ENCODE data around the gene TMEM181. TPM values are rescaled to one million over a fixed set of nuclear protein-coding genes. Genes with fewer than 3 reads are reported as not detected.
A peak's percentile ranks its signal among the peaks of the same experiment; 100 is the strongest.
"Not testable (repeated sequence)": the region's sequence is repeated elsewhere in the genome, so short reads cannot be mapped to it uniquely, and the experiment has no call there.

TMEM181 gene
- 2.2 TPM for polyA plus RNA-seq

GRCh38 chr6:158559895-158560835 is at the start of gene TMEM181:
Gene TMEM181, plus strand, starts transcription at chr6:158560091. Its CDS starts 134 bp downstream, at chr6:158560225.
- Mint-ChIP-seq H3K4me1 (peaks cover 21 to 29% (median 21%) of the 10 kb centered on the region in 3 donors), H3K27me3 (no peaks in the 10 kb centered on the region), H3K9me3 (no peaks in the 10 kb centered on the region), H3K4me3 (peak within 1 kb of the TSS; percentile 87 to 98 (median 96)), H3K36me3 (no peaks in the 10 kb centered on the region), H3K27ac (peak within 1 kb of the TSS; percentile 70 to 94 (median 88))

- Mint-ChIP-seq H3K9me3 (no peaks in the 10 kb centered on the region), H3K27me3 (peaks cover 15% of the 10 kb centered on the region), H3K27ac (no peak overlapping the region), H3K4me1 (peaks cover 4 to 5% (median 5%) of the 10 kb centered on the region in 3 donors), H3K4me3 (no peak overlapping the region), H3K36me3 (peaks cover 3% of the 10 kb centered on the region)
Measured at GRCh38 chr6:158512809-158513208, 47.1 kb upstream of the TMEM181 start.

- Mint-ChIP-seq H3K36me3 (peaks cover 3% of the 10 kb centered on the region), H3K27ac (no peak overlapping the region), H3K27me3 (peaks cover 24% of the 10 kb centered on the region), H3K4me1 (peaks cover 7 to 14% (median 13%) of the 10 kb centered on the region in 3 donors), H3K9me3 (no peaks in the 10 kb centered on the region), H3K4me3 (peak overlapping the region in 1 of 4 donors; percentile 30)
Measured at GRCh38 chr6:158514176-158514575, 45.7 kb upstream of the TMEM181 start.

GRCh38 chr6:158514991-158515390 is 44.9 kb upstream of the TMEM181 start:
- Mint-ChIP-seq H3K36me3 (peaks cover 3% of the 10 kb centered on the region), H3K4me3 (no peak overlapping the region), H3K9me3 (no peaks in the 10 kb centered on the region), H3K4me1 (peaks cover 7 to 14% (median 13%) of the 10 kb centered on the region in 3 donors), H3K27me3 (peaks cover 31% of the 10 kb centered on the region), H3K27ac (no peak overlapping the region)

GRCh38 chr6:158516098-158516497 is 43.8 kb upstream of the TMEM181 start:
- H3K27me3 Mint-ChIP-seq, result peaks cover 38% of the 10 kb centered on the region
- no peaks in the 10 kb centered on the region for H3K9me3 Mint-ChIP-seq
- H3K4me1 Mint-ChIP-seq, result peaks cover 7 to 14% (median 13%) of the 10 kb centered on the region in 3 donors
- H3K27ac Mint-ChIP-seq, result peak overlapping the region in 1 of 3 donors; percentile 8
- H3K4me3 Mint-ChIP-seq, result no peak overlapping the region
- no peaks in the 10 kb centered on the region for H3K36me3 Mint-ChIP-seq

GRCh38 chr6:158517038-158517437 is 42.9 kb upstream of the TMEM181 start:
- no peaks in the 10 kb centered on the region for H3K36me3 Mint-ChIP-seq
- peaks cover 40% of the 10 kb centered on the region for H3K27me3 Mint-ChIP-seq
- H3K4me3 Mint-ChIP-seq, result no peak overlapping the region
- H3K4me1 Mint-ChIP-seq, result peaks cover 7 to 14% (median 11%) of the 10 kb centered on the region in 3 donors
- no peak overlapping the region for H3K27ac Mint-ChIP-seq
- H3K9me3 Mint-ChIP-seq, result no peaks in the 10 kb centered on the region

- Mint-ChIP-seq H3K4me1 (peaks cover 7 to 14% (median 11%) of the 10 kb centered on the region in 3 donors), H3K27me3 (peaks cover 40% of the 10 kb centered on the region), H3K9me3 (no peaks in the 10 kb centered on the region), H3K4me3 (peak overlapping the region; percentile 18 to 94 (median 80)), H3K36me3 (no peaks in the 10 kb centered on the region), H3K27ac (no peak overlapping the region)
Measured at GRCh38 chr6:158517581-158517980, 42.3 kb upstream of the TMEM181 start.

GRCh38 chr6:158518191-158519127 is 41.4 kb upstream of the TMEM181 start:
- H3K27me3 Mint-ChIP-seq, result peaks cover 45% of the 10 kb centered on the region
- H3K36me3 Mint-ChIP-seq, result no peaks in the 10 kb centered on the region
- H3K9me3 Mint-ChIP-seq, result no peaks in the 10 kb centered on the region
- H3K4me3 Mint-ChIP-seq, result peak overlapping the region; percentile 75 to 94 (median 88)
- H3K4me1 Mint-ChIP-seq, result peaks cover 7 to 14% (median 11%) of the 10 kb centered on the region in 3 donors
- peak overlapping the region in 2 of 3 donors; percentile 41 to 69 for H3K27ac Mint-ChIP-seq

- peak overlapping the region in 1 of 4 donors; percentile 37 for H3K4me3 Mint-ChIP-seq
- peaks cover 50% of the 10 kb centered on the region for H3K27me3 Mint-ChIP-seq
- H3K9me3 Mint-ChIP-seq, result no peaks in the 10 kb centered on the region
- H3K4me1 Mint-ChIP-seq, result peaks cover 7 to 14% (median 11%) of the 10 kb centered on the region in 3 donors
- no peak overlapping the region for H3K27ac Mint-ChIP-seq
- no peaks in the 10 kb centered on the region for H3K36me3 Mint-ChIP-seq
Measured at GRCh38 chr6:158519300-158519699, 40.6 kb upstream of the TMEM181 start.

GRCh38 chr6:158519761-158520160 is 40.1 kb upstream of the TMEM181 start:
- peaks cover 53% of the 10 kb centered on the region for H3K27me3 Mint-ChIP-seq
- H3K9me3 Mint-ChIP-seq, result no peaks in the 10 kb centered on the region
- H3K4me1 Mint-ChIP-seq, result peaks cover 9 to 14% (median 11%) of the 10 kb centered on the region in 3 donors
- no peak overlapping the region for H3K27ac Mint-ChIP-seq
- H3K36me3 Mint-ChIP-seq, result no peaks in the 10 kb centered on the region
- no peak overlapping the region for H3K4me3 Mint-ChIP-seq

- peaks cover 55% of the 10 kb centered on the region for H3K27me3 Mint-ChIP-seq
- not testable (repeated sequence) for H3K27ac Mint-ChIP-seq
Measured at GRCh38 chr6:158520975-158521374, 38.9 kb upstream of the TMEM181 start.

GRCh38 chr6:158521759-158522158 is 38.1 kb upstream of the TMEM181 start:
- Mint-ChIP-seq H3K27me3 (peaks cover 55% of the 10 kb centered on the region), H3K9me3 (peaks cover 0 to 3% (median 0%) of the 10 kb centered on the region in 3 donors), H3K27ac (no peak overlapping the region), H3K4me1 (peaks cover 7 to 14% (median 11%) of the 10 kb centered on the region in 3 donors), H3K4me3 (no peak overlapping the region), H3K36me3 (no peaks in the 10 kb centered on the region)

More at GRCh38 chr6:158520975-158521374, 38.9 kb upstream of the TMEM181 start:
- not testable (repeated sequence) for H3K4me3 Mint-ChIP-seq, H3K9me3 Mint-ChIP-seq, H3K36me3 Mint-ChIP-seq
- peaks cover 8 to 14% (median 11%) of the 10 kb centered on the region in 3 donors for H3K4me1 Mint-ChIP-seq

- H3K36me3 Mint-ChIP-seq, result no peaks in the 10 kb centered on the region
- peaks cover 5 to 12% (median 9%) of the 10 kb centered on the region in 3 donors for H3K4me1 Mint-ChIP-seq
- H3K27me3 Mint-ChIP-seq, result peaks cover 53% of the 10 kb centered on the region
- peaks cover 3 to 10% (median 4%) of the 10 kb centered on the region in 3 donors for H3K9me3 Mint-ChIP-seq
- H3K27ac Mint-ChIP-seq, result no peak overlapping the region
- H3K4me3 Mint-ChIP-seq, result no peak overlapping the region
Measured at GRCh38 chr6:158522616-158523015, 37.3 kb upstream of the TMEM181 start.

GRCh38 chr6:158524311-158524710 is 35.6 kb upstream of the TMEM181 start:
- H3K4me1 Mint-ChIP-seq, result peaks cover 0 to 2% (median 0%) of the 10 kb centered on the region in 3 donors
- H3K4me3 Mint-ChIP-seq, result no peak overlapping the region
- H3K27me3 Mint-ChIP-seq, result peaks cover 56% of the 10 kb centered on the region
- H3K36me3 Mint-ChIP-seq, result no peaks in the 10 kb centered on the region
- peaks cover 5 to 15% (median 7%) of the 10 kb centered on the region in 3 donors for H3K9me3 Mint-ChIP-seq
- no peak overlapping the region for H3K27ac Mint-ChIP-seq

Data from IgD-negative memory B cell (primary cell).